SH-SY5Y (cell line): ENCODE results near the gene ANKK1.

ENCODE experiments used
- GATA2 ChIP-seq: IDR thresholded peaks from 2 replicates; pipeline ENCODE4 v1.6.1; 2011; ENCODE audit warnings: mild to moderate bottlenecking, low read depth, low read length
- GATA3 ChIP-seq: IDR thresholded peaks from 2 replicates; pipeline ENCODE4 v1.6.1; 2011; ENCODE audit warnings: low read depth, mild to moderate bottlenecking, low read length, moderate library complexity

DNA sequence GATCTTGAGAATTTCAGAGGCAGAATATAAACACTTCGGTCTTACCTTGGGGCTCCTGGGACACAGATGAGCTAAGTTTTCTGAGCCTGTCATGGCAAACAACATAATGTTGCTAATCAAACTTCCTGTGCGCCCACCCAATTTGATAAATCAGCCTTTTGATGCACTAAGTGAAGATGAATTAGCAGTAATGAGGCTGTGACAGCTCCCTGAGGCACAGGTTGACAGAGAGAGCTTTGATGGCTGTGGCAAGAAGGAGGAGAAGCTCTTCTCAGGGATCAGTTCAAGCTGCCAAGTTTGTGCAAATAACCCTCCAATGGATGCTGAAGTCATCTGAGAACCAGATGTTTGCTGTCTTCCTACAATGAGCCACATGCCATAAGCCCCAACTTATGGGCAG, 53.2 kb downstream of the ANKK1 start:
- no peak for TF ChIP-seq GATA3
- no peak for TF ChIP-seq GATA2
